Activated T-helper 2 cell treated with anti-CD3 and anti-CD28 coated beads, Interferon-gamma antibody, Interleukin-2, Interleukin-4, amounts not matched to agents 10 μg/mL and 5 μg/mL and 100 μg/mL, durations not matched to agents 14 hours and 24 hours and 36 hours (primary cell): ENCODE data around the gene NFKBIL1. TPM values are rescaled to one million over a fixed set of nuclear protein-coding genes. Genes with fewer than 3 reads are reported as not detected.
"Not testable (repeated sequence)": the region's sequence is repeated elsewhere in the genome, so short reads cannot be mapped to it uniquely, and the experiment has no call there.

Experiments used
- DNase-seq: peaks from one replicate; pipeline ENCODE4 v3.0.0; 2021; ENCODE audit warnings: low spot score
- H3K27ac Mint-ChIP-seq: one replicate; pipeline ENCODE4 v1.8.0; 2021; ENCODE audit warnings: mixed read lengths
- H3K27me3 Mint-ChIP-seq: one replicate; pipeline ENCODE4 v1.8.0; 2021; ENCODE audit warnings: low read depth, mixed read lengths
- H3K36me3 Mint-ChIP-seq: one replicate; pipeline ENCODE4 v1.8.0; 2021; ENCODE audit warnings: low read depth, mixed read lengths
- H3K4me1 Mint-ChIP-seq: one replicate; pipeline ENCODE4 v1.8.0; 2021; ENCODE audit warnings: low read depth, mixed read lengths
- H3K4me3 Mint-ChIP-seq: one replicate; pipeline ENCODE4 v1.8.0; 2021; ENCODE audit warnings: low read depth, mild to moderate bottlenecking, moderate library complexity, mixed read lengths
- H3K9me3 Mint-ChIP-seq: one replicate; pipeline ENCODE4 v1.8.0; 2021; ENCODE audit warnings: mixed read lengths
- intact Hi-C: fragments of 100-400 bp; cut with micrococcal nuclease; formaldehyde crosslinking; loops from one replicate; pipeline ENCODE4 v1.15.1; 2023
- total RNA-seq: library from RNA; stranded (reverse); gene quantifications from 2 replicates; pipeline ENCODE4 v1.2.3, GENCODE V29; 2022

Gene NFKBIL1, protein sequence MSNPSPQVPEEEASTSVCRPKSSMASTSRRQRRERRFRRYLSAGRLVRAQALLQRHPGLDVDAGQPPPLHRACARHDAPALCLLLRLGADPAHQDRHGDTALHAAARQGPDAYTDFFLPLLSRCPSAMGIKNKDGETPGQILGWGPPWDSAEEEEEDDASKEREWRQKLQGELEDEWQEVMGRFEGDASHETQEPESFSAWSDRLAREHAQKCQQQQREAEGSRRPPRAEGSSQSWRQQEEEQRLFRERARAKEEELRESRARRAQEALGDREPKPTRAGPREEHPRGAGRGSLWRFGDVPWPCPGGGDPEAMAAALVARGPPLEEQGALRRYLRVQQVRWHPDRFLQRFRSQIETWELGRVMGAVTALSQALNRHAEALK
- total RNA-seq: 15.7 and 17.6 TPM in 2 replicates

DNA sequence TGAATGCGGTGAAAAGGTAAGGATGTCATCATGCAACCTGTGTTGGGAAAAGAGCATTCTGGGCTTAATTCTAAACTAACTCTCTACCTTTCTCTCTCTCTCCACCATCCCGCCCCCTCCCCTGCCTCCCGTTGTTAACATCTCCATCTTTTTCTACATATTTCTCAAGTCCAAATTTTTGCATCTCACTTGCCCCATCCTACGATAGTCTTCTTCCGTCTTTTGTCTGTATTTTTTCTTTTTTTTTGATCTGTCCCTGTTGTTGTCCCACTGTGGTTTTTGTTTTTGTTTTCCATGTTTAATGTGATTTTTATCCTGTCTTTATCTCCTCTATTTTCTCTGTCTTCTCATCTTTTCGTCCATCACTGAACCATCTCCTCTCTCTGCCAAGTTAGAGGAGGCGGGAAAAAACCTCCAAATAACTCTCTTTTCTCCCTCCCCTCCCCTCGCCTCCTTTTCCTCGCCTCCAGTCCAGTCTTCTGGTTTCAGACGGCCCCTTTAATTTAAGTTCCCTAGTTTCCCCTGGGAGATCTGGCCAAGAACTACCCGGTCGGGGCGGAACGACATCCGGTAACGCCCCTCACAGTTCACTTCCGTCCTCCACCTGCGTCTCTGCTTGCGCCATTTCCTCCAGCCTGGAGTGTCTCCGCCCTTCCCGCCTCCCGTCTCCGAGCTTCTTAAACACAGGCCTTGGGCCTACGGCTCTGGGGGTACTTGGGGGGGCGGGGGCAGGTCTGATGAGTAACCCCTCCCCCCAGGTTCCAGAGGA is at the start of gene NFKBIL1:
Gene NFKBIL1 (plus strand): TSS at position 651 of the 769 bp plus-strand sequence. CDS start 87 bp downstream, at position 738.
- Mint-ChIP-seq H3K36me3 (peaks cover 16% of the 10 kb centered on the region), H3K4me3 (peak within 1 kb of the TSS; percentile 84), H3K27me3 (no peaks in the 10 kb centered on the region), H3K27ac (peak within 1 kb of the TSS; percentile 78), H3K4me1 (peaks cover 28% of the 10 kb centered on the region), H3K9me3 (no peaks in the 10 kb centered on the region)
- intact Hi-C loops: loop anchor here (1.0 to 10.0 kb wide), 7 partner anchors 21 to 932 kb away; partner anchors contain the start of genes BAG6, MRPS18B, PPP1R10 and PRRC2A
- DNase-seq: peak; percentile 90

DNA sequence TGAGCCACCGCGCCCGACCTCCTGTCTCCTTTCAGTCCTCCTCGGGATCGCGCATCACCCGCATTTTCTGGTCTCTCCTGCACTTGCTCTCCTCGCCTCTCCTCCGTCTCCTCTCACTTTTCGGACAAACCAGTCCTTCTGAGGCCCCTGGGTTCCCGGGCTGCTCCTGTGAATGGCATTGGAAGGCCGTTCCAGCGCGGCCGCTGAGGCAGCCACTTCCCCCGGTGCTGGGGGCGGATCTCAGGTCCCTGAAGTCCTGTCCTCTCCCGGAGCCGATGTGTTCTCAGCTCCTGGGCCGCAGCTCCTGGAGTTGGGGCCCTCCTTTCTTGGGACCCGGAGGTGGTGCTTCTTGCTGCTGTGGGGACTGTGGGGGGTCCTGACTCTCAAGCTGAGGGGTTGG is 48.7 kb upstream of the NFKBIL1 start:
- no peaks in the 10 kb centered on the region for H3K9me3 Mint-ChIP-seq
- H3K27me3 Mint-ChIP-seq: no peaks in the 10 kb centered on the region
- intact Hi-C loops: loop anchor here (10.0 kb wide), 1 partner anchor 336 kb away; no protein-coding TSS in a partner anchor
- H3K4me3 Mint-ChIP-seq: peak overlapping the region; percentile 81
- no peak for DNase-seq
- peak overlapping the region; percentile 25 for H3K27ac Mint-ChIP-seq
- peaks cover 24% of the 10 kb centered on the region for H3K36me3 Mint-ChIP-seq
- peaks cover 55% of the 10 kb centered on the region for H3K4me1 Mint-ChIP-seq

DNA sequence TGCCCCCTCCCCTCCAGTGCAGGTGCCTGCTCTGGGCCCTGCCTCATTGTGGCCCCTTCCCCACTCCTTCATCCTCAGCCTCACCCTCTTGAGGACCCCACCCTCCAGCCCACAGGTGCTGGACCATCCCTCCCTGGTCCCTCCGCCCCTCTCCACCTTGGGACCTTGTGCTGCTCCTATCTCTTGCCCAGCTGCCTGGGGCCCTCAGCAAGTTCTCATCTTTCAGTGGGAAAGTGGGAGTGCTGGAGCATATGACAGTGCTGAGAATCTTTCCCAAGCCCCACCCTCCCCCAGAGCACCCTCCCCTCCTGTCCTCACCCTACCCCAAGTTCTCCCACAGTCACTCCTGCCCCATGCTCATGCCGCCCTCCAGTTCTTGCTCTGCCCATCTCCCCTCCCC is 47.8 kb upstream of the NFKBIL1 start:
- not testable (repeated sequence) for DNase-seq, H3K9me3 Mint-ChIP-seq, H3K27me3 Mint-ChIP-seq, H3K27ac Mint-ChIP-seq
- peaks cover 24% of the 10 kb centered on the region for H3K36me3 Mint-ChIP-seq
- peaks cover 55% of the 10 kb centered on the region for H3K4me1 Mint-ChIP-seq
- intact Hi-C loops: loop anchor here (10.0 kb wide), 1 partner anchor 335 kb away; no protein-coding TSS in a partner anchor
- H3K4me3 Mint-ChIP-seq: peak overlapping the region; percentile 81

DNA sequence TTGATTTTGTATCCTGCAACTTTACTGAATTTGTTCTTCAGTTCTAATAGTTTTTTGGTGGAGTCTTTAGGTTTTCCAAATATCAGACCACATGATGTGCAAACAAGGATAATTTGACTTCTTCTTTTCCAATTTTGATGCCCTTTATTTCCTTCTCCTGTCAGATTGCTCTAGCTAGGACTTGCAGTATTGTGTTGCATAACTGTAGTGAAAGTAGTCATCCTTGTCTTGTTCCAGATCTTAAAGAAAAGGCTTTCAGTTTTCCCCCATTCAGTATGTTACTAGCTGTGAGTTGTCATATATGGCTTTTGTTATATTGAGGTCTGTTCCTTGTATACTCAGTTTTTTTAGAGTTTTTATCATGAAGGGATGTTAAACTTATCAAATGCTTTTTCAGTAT is 44.8 kb upstream of the NFKBIL1 start:
- Mint-ChIP-seq H3K4me1 (peaks cover 38% of the 10 kb centered on the region), H3K27ac (no peak overlapping the region), H3K36me3 (peaks cover 53% of the 10 kb centered on the region), H3K9me3 (no peaks in the 10 kb centered on the region), H3K27me3 (no peaks in the 10 kb centered on the region), H3K4me3 (no peak overlapping the region)
- intact Hi-C loops: no loop called here
- no peak for DNase-seq

DNA sequence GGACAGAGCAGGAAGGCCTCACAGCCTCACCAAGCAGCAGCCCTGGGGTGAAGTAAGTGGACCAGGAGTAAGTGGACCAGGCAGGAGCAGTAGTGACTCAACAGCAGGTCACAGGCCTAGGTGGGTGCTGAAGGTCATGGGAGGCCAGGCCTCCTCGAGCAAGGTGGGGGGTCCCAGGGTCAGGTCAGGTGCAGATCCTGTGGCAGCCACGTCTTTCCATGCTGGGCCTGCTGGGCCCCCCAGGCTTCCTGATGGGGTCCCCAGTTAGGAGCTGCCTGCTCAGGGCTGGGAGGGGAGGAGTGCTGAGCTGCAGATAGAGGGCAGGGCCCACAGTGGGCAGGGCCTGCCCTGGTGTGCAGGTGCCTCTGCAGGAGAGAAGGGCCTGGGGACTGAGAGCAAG is 38.4 kb upstream of the NFKBIL1 start:
- H3K27me3 Mint-ChIP-seq, H3K27ac Mint-ChIP-seq, H3K4me3 Mint-ChIP-seq, H3K9me3 Mint-ChIP-seq, H3K4me1 Mint-ChIP-seq, intact Hi-C loops, DNase-seq: not testable (repeated sequence)
- H3K36me3 Mint-ChIP-seq: peaks cover 63% of the 10 kb centered on the region

DNA sequence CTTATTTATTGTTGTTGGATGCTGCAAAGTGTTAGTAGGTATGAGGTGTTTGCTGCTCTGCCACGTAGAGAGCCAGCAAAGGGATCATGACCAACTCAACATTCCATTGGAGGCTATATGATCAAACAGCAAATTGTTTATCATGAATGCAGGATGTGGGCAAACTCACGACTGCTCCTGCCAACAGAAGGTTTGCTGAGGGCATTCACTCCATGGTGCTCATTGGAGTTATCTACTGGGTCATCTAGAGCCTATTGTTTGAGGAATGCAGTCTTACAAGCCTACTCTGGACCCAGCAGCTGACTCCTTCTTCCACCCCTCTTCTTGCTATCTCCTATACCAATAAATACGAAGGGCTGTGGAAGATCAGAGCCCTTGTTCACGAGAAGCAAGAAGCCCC is 37.4 kb upstream of the NFKBIL1 start:
- Mint-ChIP-seq H3K4me1 (no peaks in the 10 kb centered on the region), H3K4me3 (no peak overlapping the region), H3K9me3 (no peaks in the 10 kb centered on the region), H3K27ac (no peak overlapping the region), H3K36me3 (peaks cover 59% of the 10 kb centered on the region), H3K27me3 (no peaks in the 10 kb centered on the region)
- no peak for DNase-seq
- intact Hi-C loops: no loop called here

DNA sequence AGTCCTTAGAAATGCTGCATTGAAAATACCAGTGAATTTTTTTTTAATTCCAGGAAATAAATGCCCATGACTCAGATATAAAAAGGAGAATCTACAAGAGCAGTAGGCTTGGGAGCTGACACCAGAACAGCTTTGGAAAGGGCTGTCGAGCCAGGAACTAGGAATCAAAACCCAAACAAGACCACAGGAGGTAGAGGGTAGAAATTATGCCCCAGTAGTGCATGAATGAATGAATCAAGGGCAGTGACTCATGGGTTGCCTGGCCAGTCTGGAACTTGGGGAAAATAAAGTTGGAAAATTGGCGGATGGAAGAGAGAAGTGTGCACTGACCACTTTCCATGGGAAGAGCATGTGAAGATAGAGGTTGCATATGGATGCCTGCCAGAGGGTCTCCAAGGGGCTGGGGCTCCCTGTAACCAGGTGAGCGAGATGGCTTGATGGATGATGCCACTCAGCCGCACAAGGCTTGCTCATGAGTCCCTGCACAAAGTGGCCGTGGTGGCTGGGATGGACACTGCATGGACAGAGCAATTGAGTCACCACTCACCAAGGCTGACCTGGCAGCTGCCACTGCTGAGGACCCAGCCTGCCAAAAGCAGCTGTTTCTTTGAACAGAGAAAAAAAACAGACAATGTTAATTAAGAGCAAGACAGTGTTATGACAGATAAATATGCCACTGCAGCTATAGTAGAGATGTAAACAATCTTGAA is 33.8 kb upstream of the NFKBIL1 start:
- Mint-ChIP-seq H3K4me3 (no peak overlapping the region), H3K27ac (no peak overlapping the region), H3K4me1 (peaks cover 3% of the 10 kb centered on the region), H3K27me3 (peaks cover 12% of the 10 kb centered on the region), H3K36me3 (peaks cover 25% of the 10 kb centered on the region), H3K9me3 (no peaks in the 10 kb centered on the region)
- intact Hi-C loops: no loop called here
- DNase-seq: no peak

DNA sequence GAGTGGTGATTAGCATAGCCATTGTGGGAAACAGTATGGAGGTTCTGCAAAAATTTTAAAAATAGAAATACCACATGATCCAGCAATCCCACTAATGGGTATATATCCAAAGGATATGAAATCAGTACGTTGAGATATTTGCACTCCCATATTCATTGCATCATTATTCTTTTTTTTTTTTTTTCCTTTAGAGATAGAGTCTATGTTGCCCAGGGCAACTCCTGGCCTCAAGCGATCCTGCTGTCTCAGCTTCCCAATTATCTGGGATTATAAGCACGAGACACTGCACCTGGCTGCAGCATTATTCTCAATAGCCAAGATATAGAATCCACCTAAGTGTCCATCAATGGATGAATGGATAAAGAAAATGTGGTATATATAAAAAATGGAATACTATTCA is 25.6 kb upstream of the NFKBIL1 start:
- H3K9me3 Mint-ChIP-seq: no peaks in the 10 kb centered on the region
- H3K36me3 Mint-ChIP-seq: no peaks in the 10 kb centered on the region
- DNase-seq: no peak
- intact Hi-C loops: no loop called here
- no peaks in the 10 kb centered on the region for H3K4me1 Mint-ChIP-seq
- H3K27ac Mint-ChIP-seq: no peak overlapping the region
- no peak overlapping the region for H3K4me3 Mint-ChIP-seq
- H3K27me3 Mint-ChIP-seq: peaks cover 30% of the 10 kb centered on the region

DNA sequence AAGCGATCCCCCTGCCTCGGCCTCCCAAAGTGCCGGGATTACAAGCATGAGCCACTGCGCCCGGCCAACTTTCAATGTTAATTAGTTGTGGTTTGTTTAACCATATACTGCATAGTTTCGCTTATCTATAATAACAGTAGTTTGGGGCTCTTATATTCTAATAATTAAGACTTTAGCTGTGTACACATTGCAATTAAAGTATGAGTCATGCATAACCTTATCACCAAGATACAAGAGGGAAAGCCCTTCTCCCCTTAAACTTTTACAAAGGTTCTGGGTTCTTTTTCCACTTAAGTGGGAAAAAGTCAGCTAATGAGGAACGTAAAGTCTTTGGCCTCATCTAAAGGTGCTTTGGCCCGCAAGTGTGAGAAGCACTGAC is 21.9 kb upstream of the NFKBIL1 start:
- intact Hi-C loops: no loop called here
- Mint-ChIP-seq H3K27ac (no peak overlapping the region), H3K4me1 (peaks cover 3% of the 10 kb centered on the region), H3K4me3 (no peak overlapping the region), H3K9me3 (no peaks in the 10 kb centered on the region), H3K36me3 (peaks cover 18% of the 10 kb centered on the region), H3K27me3 (peaks cover 15% of the 10 kb centered on the region)
- no peak for DNase-seq

DNA sequence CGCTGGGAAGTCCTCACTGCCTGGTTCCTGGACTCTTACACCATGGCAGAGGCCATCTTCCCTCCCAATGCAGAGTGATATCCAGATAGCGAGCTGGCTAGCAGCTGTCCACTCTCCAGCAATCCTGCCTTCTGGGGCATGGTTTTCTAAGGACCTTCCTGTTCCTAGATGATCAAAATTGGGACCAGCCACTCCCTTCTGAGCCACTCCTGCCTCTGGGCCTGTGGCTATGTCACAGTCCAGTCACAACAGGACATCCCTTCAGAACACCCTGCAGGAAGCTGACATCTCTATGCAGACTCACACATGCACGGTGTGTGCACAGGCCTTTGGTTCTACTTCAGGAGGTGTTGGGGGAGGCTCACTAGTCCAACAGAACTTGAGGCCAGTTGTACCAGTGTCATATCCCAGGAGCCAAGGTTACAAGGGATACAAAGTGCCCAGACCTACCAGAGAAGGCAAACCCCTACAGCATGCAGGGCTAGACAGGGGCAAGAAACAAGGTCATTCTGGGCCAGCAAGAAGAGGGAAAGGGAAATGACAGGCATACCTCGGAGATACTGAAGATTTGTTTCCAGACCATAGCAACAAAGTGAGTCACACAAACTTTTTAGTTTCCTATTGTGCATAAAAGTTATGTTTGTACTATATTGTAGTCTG is 21.3 kb upstream of the NFKBIL1 start:
- intact Hi-C loops: no loop called here
- peaks cover 23% of the 10 kb centered on the region for H3K36me3 Mint-ChIP-seq
- no peak overlapping the region for H3K4me3 Mint-ChIP-seq
- no peaks in the 10 kb centered on the region for H3K9me3 Mint-ChIP-seq
- peaks cover 5% of the 10 kb centered on the region for H3K4me1 Mint-ChIP-seq
- peaks cover 13% of the 10 kb centered on the region for H3K27me3 Mint-ChIP-seq
- no peak overlapping the region for H3K27ac Mint-ChIP-seq
- DNase-seq: no peak

DNA sequence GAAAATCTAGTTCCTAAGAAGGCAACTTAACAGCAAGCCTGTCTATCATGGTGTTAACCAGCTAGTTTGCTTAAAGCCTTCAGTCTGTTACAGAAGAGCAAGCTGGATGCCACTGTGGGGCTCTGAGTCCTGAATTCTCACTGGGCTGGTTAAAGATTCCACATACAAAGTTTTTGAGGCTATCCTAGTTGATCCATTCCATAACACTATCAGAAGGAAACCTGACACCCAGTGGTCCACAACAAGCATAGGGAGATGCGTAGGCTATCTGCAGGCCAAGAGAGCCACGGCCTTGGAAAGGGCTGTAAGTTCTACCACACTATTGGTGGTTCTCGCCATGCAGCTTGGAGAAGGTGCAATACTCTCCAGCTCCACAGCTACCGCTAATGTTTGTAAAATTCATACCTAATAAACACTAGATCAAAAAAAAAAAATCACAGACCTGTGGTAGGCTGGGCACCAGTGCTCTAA is 19.1 kb upstream of the NFKBIL1 start:
- Mint-ChIP-seq H3K27me3 (no peaks in the 10 kb centered on the region), H3K4me1 (peaks cover 8% of the 10 kb centered on the region), H3K36me3 (peaks cover 42% of the 10 kb centered on the region), H3K4me3 (no peak overlapping the region), H3K27ac (no peak overlapping the region), H3K9me3 (no peaks in the 10 kb centered on the region)
- no peak for DNase-seq
- intact Hi-C loops: no loop called here

DNA sequence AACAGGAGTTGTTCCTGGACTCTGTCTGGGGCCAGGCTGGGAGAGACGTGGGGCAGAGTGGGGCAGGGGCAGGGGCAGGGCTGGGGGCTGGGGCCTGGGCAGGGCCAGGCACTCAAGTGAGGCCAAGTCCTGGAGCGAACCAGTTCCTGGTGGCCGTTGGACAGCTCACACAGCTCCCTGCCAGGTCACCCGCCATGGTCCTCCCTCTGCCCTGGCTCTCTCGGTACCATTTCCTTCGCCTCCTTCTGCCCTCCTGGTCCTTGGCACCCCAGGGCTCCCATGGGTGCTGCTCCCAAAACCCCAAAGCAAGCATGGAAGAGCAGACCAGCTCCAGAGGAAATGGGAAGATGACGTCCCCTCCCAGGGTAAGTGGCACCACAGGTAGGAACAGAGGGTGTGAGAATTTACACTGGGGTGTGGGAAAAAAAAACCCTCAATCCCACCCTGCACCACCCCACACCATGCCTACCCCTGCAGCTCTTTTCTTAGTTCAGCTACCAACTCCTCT is 18.5 kb upstream of the NFKBIL1 start, which contains the start of gene MCCD1:
Gene MCCD1 (plus strand): TSS at position 142 of the 508 bp plus-strand sequence. CDS start 53 bp downstream, at position 195.
- Mint-ChIP-seq H3K36me3 (peaks cover 48% of the 10 kb centered on the region), H3K9me3 (no peaks in the 10 kb centered on the region), H3K27me3 (no peaks in the 10 kb centered on the region), H3K4me1 (peaks cover 8% of the 10 kb centered on the region), H3K4me3 (no peak within 1 kb of the TSS), H3K27ac (no peak within 1 kb of the TSS)
- DNase-seq: no peak
- intact Hi-C loops: no loop called here
